Measurements from ENCODE around the gene ZNF248.
"Not testable (repeated sequence)": the region's sequence is repeated elsewhere in the genome, so short reads cannot be mapped to it uniquely, and the experiment has no call there.

Gene ZNF248

GRCh38 chr10:37738241-37738640 is 119.2 kb downstream of the ZNF248 start:
- DNase-seq, result not testable (repeated sequence)

DNA sequence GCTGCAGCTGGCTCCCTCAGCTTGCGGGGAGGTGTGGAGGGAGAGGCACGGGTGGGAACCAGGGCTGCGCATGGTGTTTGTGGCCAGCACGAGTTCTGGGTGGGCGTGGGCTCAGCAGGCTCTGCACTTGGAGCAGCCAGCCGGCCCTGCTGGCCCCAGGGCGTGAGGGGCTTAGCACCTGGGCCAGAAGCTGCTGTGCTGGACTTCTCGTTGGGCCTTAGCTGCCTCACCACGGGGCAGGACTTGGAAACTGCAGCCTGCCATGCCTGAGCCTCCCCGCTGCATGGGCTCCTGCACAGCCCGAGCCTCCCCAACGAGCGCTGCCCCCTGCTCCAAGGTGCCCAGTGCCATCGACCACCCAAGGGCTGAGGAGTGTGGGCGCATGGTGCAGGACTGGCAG is 120.1 kb downstream of the ZNF248 start:
- DNase-seq, result no peak

GRCh38 chr10:37736120-37736519 is 121.3 kb downstream of the ZNF248 start:
- DNase-seq, result no peak

- DNase-seq, result no peak
Measured at GRCh38 chr10:37734971-37735370, 122.4 kb downstream of the ZNF248 start.

All from CD4-positive, alpha-beta T cell treated with Interleukin-17A for 1 hour (primary cell).